Neural progenitor cell (in vitro differentiated cells): Measurements from ENCODE around the gene TSPAN15. TPM values are rescaled to one million over a fixed set of nuclear protein-coding genes. Genes with fewer than 3 reads are reported as not detected.

Experiments used
- DNase-seq: peaks from one replicate; pipeline ENCODE4 v3.0.0-alpha.2; 2016; ENCODE audit warnings: low spot score
- H2AFZ ChIP-seq: fragments of 200-600 bp; sonication (generic); replicated peaks from 2 replicates; pipeline ENCODE4 v1.6.1; 2016; ENCODE audit warnings: antibody characterized with exemption
- H3F3A ChIP-seq: fragments of 200-600 bp; sonication (generic); 2 replicates; pipeline ENCODE4 v1.6.1; 2016; ENCODE audit warnings: antibody characterized with exemption, low read depth
- H3K27ac ChIP-seq: fragments of 200-600 bp; sonication (generic); 2 replicates; pipeline ENCODE4 v1.5.1; 2016; ENCODE audit warnings: mild to moderate bottlenecking
- H3K27me3 ChIP-seq: fragments of 200-600 bp; sonication (generic); 2 replicates; pipeline ENCODE4 v1.6.1; 2016; ENCODE audit warnings: mild to moderate bottlenecking, moderate library complexity
- H3K36me3 ChIP-seq: fragments of 200-600 bp; sonication (generic); 2 replicates; pipeline ENCODE4 v1.5.1; 2016
- H3K4me1 ChIP-seq: fragments of 200-600 bp; sonication (generic); 2 replicates; pipeline ENCODE4 v1.6.1; 2016; ENCODE audit warnings: mixed run types
- H3K4me2 ChIP-seq: fragments of 200-600 bp; sonication (generic); 2 replicates; pipeline ENCODE4 v1.6.1; 2016
- H3K4me3 ChIP-seq: fragments of 200-600 bp; sonication (generic); 2 replicates; pipeline ENCODE4 v1.5.1; 2016
- H3K79me2 ChIP-seq: fragments of 200-600 bp; sonication (generic); 2 replicates; pipeline ENCODE4 v1.6.1; 2016; ENCODE audit warnings: low read depth
- H3K9ac ChIP-seq: fragments of 200-600 bp; sonication (generic); 2 replicates; pipeline ENCODE4 v1.6.1; 2016
- H3K9me3 ChIP-seq: fragments of 200-600 bp; sonication (generic); 2 replicates; pipeline ENCODE4 v1.5.1; 2016; ENCODE audit warnings: low read depth
- H4K20me1 ChIP-seq: fragments of 200-600 bp; sonication (generic); 2 replicates; pipeline ENCODE4 v1.6.1; 2016; ENCODE audit warnings: low read depth
- H3K27ac Mint-ChIP-seq: 3 replicates; pipeline ENCODE4 v1.8.0; 2021; ENCODE audit warnings: mixed read lengths
- H3K27me3 Mint-ChIP-seq: 2 replicates; pipeline ENCODE4 v1.8.0; 2022; ENCODE audit warnings: low read depth, mild to moderate bottlenecking, inconsistent platforms, moderate library complexity, mixed read lengths; ENCODE audit not compliant: insufficient read depth
- H3K36me3 Mint-ChIP-seq: 3 replicates; pipeline ENCODE4 v1.8.0; 2021; ENCODE audit warnings: mixed read lengths
- H3K4me1 Mint-ChIP-seq: 3 replicates; pipeline ENCODE4 v1.8.0; 2021; ENCODE audit warnings: mixed read lengths
- H3K4me3 Mint-ChIP-seq: 3 replicates; pipeline ENCODE4 v1.8.0; 2021; ENCODE audit warnings: mild to moderate bottlenecking, moderate library complexity, mixed read lengths
- H3K9me3 Mint-ChIP-seq: 3 replicates; pipeline ENCODE4 v1.8.0; 2020; ENCODE audit warnings: mixed read lengths
- CTCF ChIP-seq: fragments of 200-600 bp; sonication (generic); IDR thresholded peaks from 2 replicates; pipeline ENCODE4 v1.5.1; 2017; ENCODE audit warnings: antibody characterized with exemption, mild to moderate bottlenecking
- EZH2 ChIP-seq: fragments of 200-600 bp; sonication (generic); IDR thresholded peaks from 2 replicates; pipeline ENCODE4 v1.6.1; 2017; ENCODE audit warnings: antibody characterized with exemption, mild to moderate bottlenecking, moderate library complexity
- EZH2phosphoT487 ChIP-seq: fragments of 200-600 bp; sonication (generic); IDR thresholded peaks from 2 replicates; pipeline ENCODE4 v1.6.1; 2017; ENCODE audit warnings: antibody characterized with exemption
- total RNA-seq: library from RNA; depleted of rRNA; stranded (reverse); fragments of >200 nt; gene quantifications from 2 replicates; pipeline ENCODE4 v1.2.3, GENCODE V29; 2015; ENCODE audit warnings: low replicate concordance

Gene TSPAN15
- total RNA-seq, 1 donor from 2014 or later: 6.8 TPM

DNA sequence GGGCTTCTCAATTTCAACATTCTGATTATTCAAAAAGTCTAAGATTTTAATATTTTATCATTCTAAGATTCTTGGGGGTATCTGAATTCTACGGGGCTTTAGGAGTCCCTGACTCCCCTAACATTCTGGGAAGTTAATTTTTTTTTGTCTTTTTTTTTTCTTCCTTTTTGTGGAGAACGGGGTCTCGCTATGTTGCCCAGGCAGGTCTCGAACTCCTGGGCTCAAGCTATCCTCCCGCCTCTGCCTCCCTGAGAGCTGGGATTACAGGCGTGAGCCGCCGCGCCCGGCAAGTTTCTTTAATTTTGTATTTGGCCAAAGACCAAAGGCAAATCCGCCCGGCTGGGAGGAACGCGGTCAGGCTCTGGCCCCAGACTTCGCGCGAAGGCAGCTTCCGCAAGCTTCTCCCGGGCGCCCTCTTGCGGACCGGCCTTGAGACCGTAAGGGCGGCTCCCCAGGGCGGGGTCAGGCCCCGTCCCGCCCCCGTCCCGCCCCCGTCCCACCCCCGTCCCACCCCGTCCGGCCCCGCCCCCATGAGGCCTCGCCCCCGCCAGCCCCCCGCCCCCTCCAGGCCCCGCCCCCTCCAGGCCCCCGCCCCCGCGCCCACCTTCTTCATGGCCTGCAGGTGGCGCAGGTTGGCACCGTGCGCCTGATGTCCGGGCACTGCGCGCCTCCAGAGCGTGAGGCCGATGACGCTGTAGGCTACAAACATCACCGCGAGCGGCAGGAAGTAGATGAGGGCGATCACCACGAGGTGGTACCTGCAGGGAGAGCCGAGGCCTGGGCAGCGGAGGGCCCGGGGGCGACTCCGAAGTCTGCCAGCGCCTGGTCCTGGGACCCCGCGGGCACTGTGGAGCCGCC lies 42.7 kb upstream of the TSPAN15 start:
- Histone ChIP-seq H3K4me1 (peaks cover 7% of the 10 kb centered on the region), H3K27ac (no peak overlapping the region), H4K20me1 (no peaks in the 10 kb centered on the region), H3K9me3 (no peaks in the 10 kb centered on the region), H3K36me3 (no peaks in the 10 kb centered on the region), H3K4me3 (peak overlapping the region; percentile 18), H3F3A (peaks cover 6% of the 10 kb centered on the region), H3K4me2 (peak overlapping the region; percentile 71), H2AFZ (peak overlapping the region; percentile 87), H3K79me2 (no peaks in the 10 kb centered on the region), H3K9ac (no peak overlapping the region), H3K27me3 (peaks cover 9% of the 10 kb centered on the region)
- DNase-seq: peak; percentile 98
- TF ChIP-seq EZH2phosphoT487 (no peak), CTCF (peak; percentile 70)
- peak overlapping the region; percentile 22 for H3K4me3 Mint-ChIP-seq
- H3K4me1 Mint-ChIP-seq: peaks cover 20% of the 10 kb centered on the region
- H3K9me3 Mint-ChIP-seq: no peaks in the 10 kb centered on the region
- H3K36me3 Mint-ChIP-seq: peaks cover 1% of the 10 kb centered on the region
- H3K27me3 Mint-ChIP-seq: peaks cover 15% of the 10 kb centered on the region
- no peak overlapping the region for H3K27ac Mint-ChIP-seq

DNA sequence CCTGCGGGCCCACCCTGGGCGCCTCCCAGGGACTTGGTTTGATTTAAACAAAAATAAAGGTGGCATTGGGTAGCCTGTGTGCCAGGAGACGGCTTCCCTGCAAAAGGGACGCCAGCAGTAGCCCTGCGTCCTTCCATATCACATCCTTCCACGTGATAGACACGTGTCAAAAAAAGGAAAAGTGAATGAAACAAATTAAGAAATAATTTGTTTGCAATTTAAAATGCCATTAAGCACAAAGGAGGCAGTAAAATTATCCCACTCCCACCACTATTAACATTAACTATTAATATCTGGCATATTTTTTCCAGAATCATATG lies 42.1 kb upstream of the TSPAN15 start:
- Histone ChIP-seq H3K9ac (no peak overlapping the region), H3K27me3 (peaks cover 9% of the 10 kb centered on the region)

GRCh38 chr10:69409968-69410367 lies 41.3 kb upstream of the TSPAN15 start:
- H3K36me3 ChIP-seq: no peaks in the 10 kb centered on the region
- H3F3A ChIP-seq: peaks cover 6% of the 10 kb centered on the region

More for the DNA sequence above, 42.1 kb upstream of the TSPAN15 start:
- Histone ChIP-seq H3K4me1 (peaks cover 7% of the 10 kb centered on the region), H3K79me2 (no peaks in the 10 kb centered on the region), H3K9me3 (no peaks in the 10 kb centered on the region), H3F3A (peaks cover 6% of the 10 kb centered on the region), H3K36me3 (no peaks in the 10 kb centered on the region), H4K20me1 (no peaks in the 10 kb centered on the region), H2AFZ (peak overlapping the region; percentile 87), H3K4me2 (peak overlapping the region; percentile 71), H3K4me3 (peak overlapping the region; percentile 18), H3K27ac (no peak overlapping the region)
- DNase-seq: no peak
- Mint-ChIP-seq H3K4me3 (peak overlapping the region; percentile 70), H3K9me3 (no peaks in the 10 kb centered on the region), H3K4me1 (peaks cover 16% of the 10 kb centered on the region), H3K36me3 (peaks cover 1% of the 10 kb centered on the region), H3K27ac (no peak overlapping the region), H3K27me3 (peaks cover 15% of the 10 kb centered on the region)
- TF ChIP-seq CTCF: no peak
- TF ChIP-seq EZH2: no peak
- no peak for TF ChIP-seq EZH2phosphoT487

More at GRCh38 chr10:69409968-69410367, 41.3 kb upstream of the TSPAN15 start:
- Histone ChIP-seq H3K4me3 (no peak overlapping the region), H3K9me3 (no peaks in the 10 kb centered on the region), H3K4me2 (no peak overlapping the region), H3K9ac (no peak overlapping the region), H3K27me3 (peaks cover 9% of the 10 kb centered on the region), H3K79me2 (no peaks in the 10 kb centered on the region), H3K4me1 (peaks cover 7% of the 10 kb centered on the region), H3K27ac (no peak overlapping the region), H4K20me1 (no peaks in the 10 kb centered on the region), H2AFZ (no peak overlapping the region)
- no peak for TF ChIP-seq EZH2phosphoT487
- no peak for TF ChIP-seq EZH2
- no peak for TF ChIP-seq CTCF
- no peak overlapping the region for H3K4me3 Mint-ChIP-seq
- peaks cover 15% of the 10 kb centered on the region for H3K27me3 Mint-ChIP-seq
- no peaks in the 10 kb centered on the region for H3K9me3 Mint-ChIP-seq
- no peak for DNase-seq
- no peak overlapping the region for H3K27ac Mint-ChIP-seq
- no peaks in the 10 kb centered on the region for H3K36me3 Mint-ChIP-seq
- peaks cover 16% of the 10 kb centered on the region for H3K4me1 Mint-ChIP-seq
